Measurements from ENCODE around the gene NEK7.

DNA sequence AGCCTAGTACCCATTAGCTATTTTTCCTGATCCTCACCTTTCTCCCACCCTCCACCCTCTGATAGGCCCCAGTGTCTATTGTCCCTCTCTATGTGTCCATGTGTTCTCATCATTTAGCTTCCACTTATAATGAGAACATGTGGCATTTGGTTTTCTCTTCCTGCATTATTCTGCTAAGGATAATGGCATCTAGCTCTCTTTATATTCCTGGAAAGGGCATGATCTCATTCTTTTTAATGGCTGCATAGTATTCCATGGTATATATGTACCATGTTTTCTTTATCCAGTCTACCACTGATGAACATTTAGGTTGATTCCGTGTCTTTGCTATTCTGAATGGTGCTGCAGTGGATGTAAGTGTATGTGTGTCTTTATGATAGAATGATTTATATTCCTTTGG, 178.9 kb downstream of the NEK7 start:
- TF ChIP-seq EHMT2 (IDR thresholded peaks at IDR 0.05), result no peak
- TF ChIP-seq NCOA2 (IDR thresholded peaks at IDR 0.05; ENCODE audit: partially characterized antibody in 2 of 2), result no peak
- TF ChIP-seq CTCF (IDR thresholded peaks at IDR 0.05 in 2 of 3, conservative IDR thresholded peaks at IDR 0.05 in 1 of 3; ENCODE audit: insufficient read depth in 2 of 3, low read depth in 1 of 3, low read length in 3 of 3), result no peak
- no peak for TF ChIP-seq GABPA (tag; conservative IDR thresholded peaks at IDR 0.05; ENCODE audit: low read depth)
- TF ChIP-seq KLF16 (IDR thresholded peaks at IDR 0.05), result no peak
